Measurements from ENCODE around the gene HS2ST1.

HS2ST1 gene

DNA sequence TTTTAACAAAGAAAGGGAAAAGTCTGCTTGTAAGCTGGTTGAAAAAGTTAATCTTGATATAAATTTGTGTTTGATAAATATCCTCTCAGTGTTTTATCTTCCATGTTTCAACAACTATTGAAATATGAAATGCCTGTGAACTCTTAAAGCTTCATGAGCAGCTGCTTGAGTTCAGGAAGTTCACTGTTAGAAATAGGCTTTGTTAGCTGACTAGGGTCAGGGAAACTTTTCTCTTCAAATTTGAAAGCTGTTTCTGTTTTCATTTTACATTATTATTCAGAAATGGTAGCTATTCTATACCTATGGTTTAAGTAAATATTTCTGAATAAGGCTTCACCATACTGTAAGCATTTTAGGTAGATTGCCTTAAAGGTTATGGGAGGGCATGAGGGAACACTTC lies 191.7 kb downstream of the HS2ST1 start:
- no peak for TF ChIP-seq BACH2 (CRISPR knock-in tag; IDR thresholded peaks at IDR 0.05; ENCODE audit: borderline replicate concordance)
- TF ChIP-seq ZNF8 (CRISPR knock-in tag; IDR thresholded peaks at IDR 0.05) = no peak
- no peak for TF ChIP-seq RARB (CRISPR knock-in tag; IDR thresholded peaks at IDR 0.05)
- TF ChIP-seq ZFP3 (CRISPR knock-in tag; IDR thresholded peaks at IDR 0.05) = no peak
- TF ChIP-seq ISL1 (CRISPR knock-in tag; IDR thresholded peaks at IDR 0.05) = no peak
- no peak for TF ChIP-seq CSDC2 (CRISPR knock-in tag; IDR thresholded peaks at IDR 0.05)
- TF ChIP-seq ZC3H10 (CRISPR knock-in tag; IDR thresholded peaks at IDR 0.05) = no peak
- TF ChIP-seq ZNF565 (CRISPR knock-in tag; conservative IDR thresholded peaks at IDR 0.05; ENCODE audit: low read depth) = no peak
- TF ChIP-seq, protein P1, sequence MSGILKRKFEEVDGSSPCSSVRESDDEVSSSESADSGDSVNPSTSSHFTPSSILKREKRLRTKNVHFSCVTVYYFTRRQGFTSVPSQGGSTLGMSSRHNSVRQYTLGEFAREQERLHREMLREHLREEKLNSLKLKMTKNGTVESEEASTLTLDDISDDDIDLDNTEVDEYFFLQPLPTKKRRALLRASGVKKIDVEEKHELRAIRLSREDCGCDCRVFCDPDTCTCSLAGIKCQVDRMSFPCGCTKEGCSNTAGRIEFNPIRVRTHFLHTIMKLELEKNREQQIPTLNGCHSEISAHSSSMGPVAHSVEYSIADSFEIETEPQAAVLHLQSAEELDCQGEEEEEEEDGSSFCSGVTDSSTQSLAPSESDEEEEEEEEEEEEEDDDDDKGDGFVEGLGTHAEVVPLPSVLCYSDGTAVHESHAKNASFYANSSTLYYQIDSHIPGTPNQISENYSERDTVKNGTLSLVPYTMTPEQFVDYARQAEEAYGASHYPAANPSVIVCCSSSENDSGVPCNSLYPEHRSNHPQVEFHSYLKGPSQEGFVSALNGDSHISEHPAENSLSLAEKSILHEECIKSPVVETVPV (CRISPR knock-in tag; IDR thresholded peaks at IDR 0.05) = no peak
- no peak for TF ChIP-seq OSR1 (CRISPR knock-in tag; IDR thresholded peaks at IDR 0.05)
- TF ChIP-seq, protein P2, sequence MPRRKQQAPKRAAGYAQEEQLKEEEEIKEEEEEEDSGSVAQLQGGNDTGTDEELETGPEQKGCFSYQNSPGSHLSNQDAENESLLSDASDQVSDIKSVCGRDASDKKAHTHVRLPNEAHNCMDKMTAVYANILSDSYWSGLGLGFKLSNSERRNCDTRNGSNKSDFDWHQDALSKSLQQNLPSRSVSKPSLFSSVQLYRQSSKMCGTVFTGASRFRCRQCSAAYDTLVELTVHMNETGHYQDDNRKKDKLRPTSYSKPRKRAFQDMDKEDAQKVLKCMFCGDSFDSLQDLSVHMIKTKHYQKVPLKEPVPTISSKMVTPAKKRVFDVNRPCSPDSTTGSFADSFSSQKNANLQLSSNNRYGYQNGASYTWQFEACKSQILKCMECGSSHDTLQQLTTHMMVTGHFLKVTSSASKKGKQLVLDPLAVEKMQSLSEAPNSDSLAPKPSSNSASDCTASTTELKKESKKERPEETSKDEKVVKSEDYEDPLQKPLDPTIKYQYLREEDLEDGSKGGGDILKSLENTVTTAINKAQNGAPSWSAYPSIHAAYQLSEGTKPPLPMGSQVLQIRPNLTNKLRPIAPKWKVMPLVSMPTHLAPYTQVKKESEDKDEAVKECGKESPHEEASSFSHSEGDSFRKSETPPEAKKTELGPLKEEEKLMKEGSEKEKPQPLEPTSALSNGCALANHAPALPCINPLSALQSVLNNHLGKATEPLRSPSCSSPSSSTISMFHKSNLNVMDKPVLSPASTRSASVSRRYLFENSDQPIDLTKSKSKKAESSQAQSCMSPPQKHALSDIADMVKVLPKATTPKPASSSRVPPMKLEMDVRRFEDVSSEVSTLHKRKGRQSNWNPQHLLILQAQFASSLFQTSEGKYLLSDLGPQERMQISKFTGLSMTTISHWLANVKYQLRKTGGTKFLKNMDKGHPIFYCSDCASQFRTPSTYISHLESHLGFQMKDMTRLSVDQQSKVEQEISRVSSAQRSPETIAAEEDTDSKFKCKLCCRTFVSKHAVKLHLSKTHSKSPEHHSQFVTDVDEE (CRISPR knock-in tag; IDR thresholded peaks at IDR 0.05) = no peak
- no peak for TF ChIP-seq TOX (CRISPR knock-in tag; IDR thresholded peaks at IDR 0.05; ENCODE audit: borderline replicate concordance)
- no peak for TF ChIP-seq ZFP30 (CRISPR knock-in tag; IDR thresholded peaks at IDR 0.05)
- ATAC-seq = no peak

DNA sequence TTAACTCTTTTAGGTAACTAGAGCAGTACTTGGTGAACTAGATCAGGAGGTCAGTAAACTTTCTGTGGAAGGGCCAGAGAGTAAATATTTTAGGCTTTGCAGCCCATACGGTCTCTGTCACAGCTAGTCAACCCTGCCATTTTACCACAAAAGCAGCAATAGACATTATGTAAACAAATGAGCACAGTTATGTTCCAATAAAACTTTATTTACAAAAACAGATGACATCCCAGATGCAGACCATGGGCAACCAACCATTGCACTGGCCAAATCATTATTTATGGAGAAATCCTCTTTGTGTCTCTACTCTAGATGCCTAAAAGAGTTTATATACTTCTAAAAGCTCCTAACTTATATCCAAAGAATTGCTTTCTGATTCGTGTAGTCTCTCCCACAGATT lies 192.4 kb downstream of the HS2ST1 start:
- no peak for TF ChIP-seq PPARA (CRISPR knock-in tag; IDR thresholded peaks at IDR 0.05; ENCODE audit: borderline replicate concordance)
- no peak for TF ChIP-seq ZFP30 (CRISPR knock-in tag; IDR thresholded peaks at IDR 0.05)
- no peak for TF ChIP-seq ZC3H10 (CRISPR knock-in tag; IDR thresholded peaks at IDR 0.05)
- TF ChIP-seq, protein P3, sequence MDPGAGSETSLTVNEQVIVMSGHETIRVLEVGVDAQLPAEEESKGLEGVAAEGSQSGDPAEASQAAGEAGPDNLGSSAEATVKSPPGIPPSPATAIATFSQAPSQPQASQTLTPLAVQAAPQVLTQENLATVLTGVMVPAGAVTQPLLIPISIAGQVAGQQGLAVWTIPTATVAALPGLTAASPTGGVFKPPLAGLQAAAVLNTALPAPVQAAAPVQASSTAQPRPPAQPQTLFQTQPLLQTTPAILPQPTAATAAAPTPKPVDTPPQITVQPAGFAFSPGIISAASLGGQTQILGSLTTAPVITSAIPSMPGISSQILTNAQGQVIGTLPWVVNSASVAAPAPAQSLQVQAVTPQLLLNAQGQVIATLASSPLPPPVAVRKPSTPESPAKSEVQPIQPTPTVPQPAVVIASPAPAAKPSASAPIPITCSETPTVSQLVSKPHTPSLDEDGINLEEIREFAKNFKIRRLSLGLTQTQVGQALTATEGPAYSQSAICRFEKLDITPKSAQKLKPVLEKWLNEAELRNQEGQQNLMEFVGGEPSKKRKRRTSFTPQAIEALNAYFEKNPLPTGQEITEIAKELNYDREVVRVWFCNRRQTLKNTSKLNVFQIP (CRISPR knock-in tag; IDR thresholded peaks at IDR 0.05; ENCODE audit: borderline replicate concordance, low read depth) = no peak
- no peak for ATAC-seq

DNA sequence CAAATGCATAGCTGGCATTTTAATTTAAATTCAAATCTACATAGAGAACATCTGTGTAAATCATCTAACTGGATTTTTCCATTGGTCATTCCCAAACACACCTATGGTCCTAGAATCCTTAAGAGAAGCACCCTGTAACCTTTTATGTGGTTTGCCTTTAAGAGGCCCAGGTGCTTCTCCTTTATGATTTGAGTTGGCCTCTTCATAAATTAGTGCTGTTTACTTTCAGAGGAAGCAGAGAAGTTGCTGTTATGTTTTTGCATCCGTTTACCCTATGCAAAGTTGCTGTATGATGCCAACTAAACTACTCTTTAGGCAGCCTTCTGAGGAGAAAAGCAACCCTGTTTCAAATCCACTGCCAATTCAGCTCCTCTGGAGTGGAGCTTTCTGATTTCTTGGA lies 193.8 kb downstream of the HS2ST1 start:
- TF ChIP-seq BACH2 (CRISPR knock-in tag; IDR thresholded peaks at IDR 0.05; ENCODE audit: borderline replicate concordance) (no peak), ZFP3 (CRISPR knock-in tag; IDR thresholded peaks at IDR 0.05) (no peak), RARB (CRISPR knock-in tag; IDR thresholded peaks at IDR 0.05) (no peak), ZNF70 (CRISPR knock-in tag; IDR thresholded peaks at IDR 0.05) (no peak), ISL1 (CRISPR knock-in tag; IDR thresholded peaks at IDR 0.05) (no peak), ZC3H10 (CRISPR knock-in tag; IDR thresholded peaks at IDR 0.05) (no peak), ARNTL (CRISPR knock-in tag; IDR thresholded peaks at IDR 0.05; ENCODE audit: borderline replicate concordance, low read depth) (no peak), ZFP30 (CRISPR knock-in tag; IDR thresholded peaks at IDR 0.05) (no peak), TOX (CRISPR knock-in tag; IDR thresholded peaks at IDR 0.05; ENCODE audit: borderline replicate concordance) (no peak), ESRRG (CRISPR knock-in tag; IDR thresholded peaks at IDR 0.05) (no peak), CSDC2 (CRISPR knock-in tag; IDR thresholded peaks at IDR 0.05) (no peak)
- TF ChIP-seq, protein P4, sequence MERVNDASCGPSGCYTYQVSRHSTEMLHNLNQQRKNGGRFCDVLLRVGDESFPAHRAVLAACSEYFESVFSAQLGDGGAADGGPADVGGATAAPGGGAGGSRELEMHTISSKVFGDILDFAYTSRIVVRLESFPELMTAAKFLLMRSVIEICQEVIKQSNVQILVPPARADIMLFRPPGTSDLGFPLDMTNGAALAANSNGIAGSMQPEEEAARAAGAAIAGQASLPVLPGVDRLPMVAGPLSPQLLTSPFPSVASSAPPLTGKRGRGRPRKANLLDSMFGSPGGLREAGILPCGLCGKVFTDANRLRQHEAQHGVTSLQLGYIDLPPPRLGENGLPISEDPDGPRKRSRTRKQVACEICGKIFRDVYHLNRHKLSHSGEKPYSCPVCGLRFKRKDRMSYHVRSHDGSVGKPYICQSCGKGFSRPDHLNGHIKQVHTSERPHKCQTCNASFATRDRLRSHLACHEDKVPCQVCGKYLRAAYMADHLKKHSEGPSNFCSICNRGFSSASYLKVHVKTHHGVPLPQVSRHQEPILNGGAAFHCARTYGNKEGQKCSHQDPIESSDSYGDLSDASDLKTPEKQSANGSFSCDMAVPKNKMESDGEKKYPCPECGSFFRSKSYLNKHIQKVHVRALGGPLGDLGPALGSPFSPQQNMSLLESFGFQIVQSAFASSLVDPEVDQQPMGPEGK (CRISPR knock-in tag; IDR thresholded peaks at IDR 0.05; ENCODE audit: borderline replicate concordance) = no peak
- TF ChIP-seq, protein P2 (CRISPR knock-in tag; IDR thresholded peaks at IDR 0.05) = no peak
- TF ChIP-seq, protein P1 (CRISPR knock-in tag; IDR thresholded peaks at IDR 0.05) = no peak
- TF ChIP-seq, protein P5, sequence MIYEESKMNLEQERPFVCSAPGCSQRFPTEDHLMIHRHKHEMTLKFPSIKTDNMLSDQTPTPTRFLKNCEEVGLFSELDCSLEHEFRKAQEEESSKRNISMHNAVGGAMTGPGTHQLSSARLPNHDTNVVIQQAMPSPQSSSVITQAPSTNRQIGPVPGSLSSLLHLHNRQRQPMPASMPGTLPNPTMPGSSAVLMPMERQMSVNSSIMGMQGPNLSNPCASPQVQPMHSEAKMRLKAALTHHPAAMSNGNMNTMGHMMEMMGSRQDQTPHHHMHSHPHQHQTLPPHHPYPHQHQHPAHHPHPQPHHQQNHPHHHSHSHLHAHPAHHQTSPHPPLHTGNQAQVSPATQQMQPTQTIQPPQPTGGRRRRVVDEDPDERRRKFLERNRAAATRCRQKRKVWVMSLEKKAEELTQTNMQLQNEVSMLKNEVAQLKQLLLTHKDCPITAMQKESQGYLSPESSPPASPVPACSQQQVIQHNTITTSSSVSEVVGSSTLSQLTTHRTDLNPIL (CRISPR knock-in tag; IDR thresholded peaks at IDR 0.05; ENCODE audit: low read depth) = no peak
- ATAC-seq = no peak

Data from SK-N-SH treated with all-trans-retinoic acid at 6 μM for 48 hours (cell line).